Medulla oblongata (tissue), 1 donor: Measurements from ENCODE around the gene MFSD6.
A peak's percentile ranks its signal among the peaks of the same experiment; 100 is the strongest.
"Not testable (repeated sequence)": the region's sequence is repeated elsewhere in the genome, so short reads cannot be mapped to it uniquely, and the experiment has no call there.

Source experiments
- DNase-seq: peaks from one replicate; pipeline ENCODE4 v3.0.0-alpha.2; 2015; ENCODE audit errors: extremely low spot score

MFSD6 gene

GRCh38 chr2:190405070-190405469, 3.1 kb upstream of the MFSD6 start:
- DNase-seq: no peak

GRCh38 chr2:190405995-190406394, 2.2 kb upstream of the MFSD6 start:
- no peak for DNase-seq

GRCh38 chr2:190406805-190407204, 1.4 kb upstream of the MFSD6 start:
- DNase-seq: no peak

GRCh38 chr2:190407246-190407661, 901 bp upstream of the MFSD6 start:
- DNase-seq: peak; percentile 55

- peak; percentile 78 for DNase-seq
Observed at GRCh38 chr2:190408538-190409271, 550 bp downstream of the MFSD6 start.

GRCh38 chr2:190409616-190410015, 1.5 kb downstream of the MFSD6 start:
- DNase-seq: peak; percentile 45

- no peak for DNase-seq
Observed at GRCh38 chr2:190410166-190410565, 2.0 kb downstream of the MFSD6 start.

GRCh38 chr2:190412966-190413365, 4.8 kb downstream of the MFSD6 start:
- DNase-seq: no peak

- DNase-seq: peak; percentile 31
Observed at GRCh38 chr2:190413421-190413820, 5.3 kb downstream of the MFSD6 start.

- no peak for DNase-seq
Observed at GRCh38 chr2:190415251-190415650, 7.1 kb downstream of the MFSD6 start.

GRCh38 chr2:190415794-190416775, 7.9 kb downstream of the MFSD6 start:
- no peak for DNase-seq

GRCh38 chr2:190417045-190417842, 9.1 kb downstream of the MFSD6 start:
- DNase-seq: no peak

- DNase-seq: no peak
Observed at GRCh38 chr2:190418727-190419126, 10.6 kb downstream of the MFSD6 start.

- DNase-seq: no peak
Observed at GRCh38 chr2:190420801-190421200, 12.6 kb downstream of the MFSD6 start.

GRCh38 chr2:190425221-190425866, 17.2 kb downstream of the MFSD6 start:
- peak; percentile 46 for DNase-seq

- no peak for DNase-seq
Observed at GRCh38 chr2:190425883-190426658, 17.9 kb downstream of the MFSD6 start.

- not testable (repeated sequence) for DNase-seq
Observed at GRCh38 chr2:190430866-190431265, 22.7 kb downstream of the MFSD6 start.

- no peak for DNase-seq
Observed at GRCh38 chr2:190431907-190432306, 23.8 kb downstream of the MFSD6 start.

GRCh38 chr2:190432567-190433231, 24.5 kb downstream of the MFSD6 start:
- DNase-seq: no peak
